Uterus (tissue), 4 donors: ENCODE data around the gene TMEM201. TPM values are rescaled to one million over a fixed set of nuclear protein-coding genes. Genes with fewer than 3 reads are reported as not detected.

Experiments used
- DNase-seq, 2 donors: peaks; one replicate each; pipeline ENCODE4 v3.0.0-alpha.2; 2019 to 2020
- H3K27ac ChIP-seq, 2 donors: fragments of 200-600 bp; sonication (generic); 1 replicate in 1 of 2; 2 replicates in 1 of 2; pipeline ENCODE4 v1.5.1; 2016 to 2018
- H3K27me3 ChIP-seq, 2 donors: fragments of 200-600 bp; sonication (generic); one replicate each; pipeline ENCODE4 v1.5.1; 2018 to 2019; ENCODE audit warnings: control low read depth in 1 of 2
- H3K36me3 ChIP-seq, 2 donors: fragments of 200-600 bp; sonication (generic); one replicate each; pipeline ENCODE4 v1.5.1; 2019; ENCODE audit warnings: control low read depth in 1 of 2
- H3K4me1 ChIP-seq, 2 donors: fragments of 200-600 bp; sonication (generic); one replicate each; pipeline ENCODE4 v1.5.1; 2018 to 2019; ENCODE audit warnings: control low read depth in 1 of 2
- H3K4me3 ChIP-seq, 2 donors: fragments of 200-600 bp; sonication (generic); 1 replicate in 1 of 2; 2 replicates in 1 of 2; pipeline ENCODE4 v1.5.1; 2018 to 2019; ENCODE audit warnings: mild to moderate bottlenecking in 1 of 2
- H3K9me3 ChIP-seq, 2 donors: fragments of 200-600 bp; sonication (generic); one replicate each; pipeline ENCODE4 v1.5.1; 2019; ENCODE audit warnings: control low read depth in 1 of 2
- CTCF ChIP-seq, 4 experiments: fragments of 200-600 bp in 2 of 4; fragments of 450-650 bp in 2 of 4; sonication (generic) in 2 of 4; IDR thresholded peaks; one replicate each; pipeline ENCODE4 v1.5.1; 2016 to 2019; ENCODE audit warnings: antibody characterized with exemption in 4 of 4, mild to moderate bottlenecking in 2 of 4, moderate library complexity in 1 of 4
- POLR2A ChIP-seq, 2 donors: fragments of 450-650 bp; IDR thresholded peaks; one replicate each; pipeline ENCODE4 v1.6.1; 2016; ENCODE audit warnings: antibody characterized with exemption in 2 of 2, mild to moderate bottlenecking in 1 of 2, moderate library complexity in 1 of 2
- intact Hi-C: fragments of 100-400 bp; cut with DNase I; formaldehyde crosslinking; loops from one replicate; pipeline ENCODE4 v1.15.1; 2023; ENCODE audit warnings: low total_unique reads
- total RNA-seq, 4 donors: library from RNA; depleted of rRNA in 3 of 4; stranded (reverse); fragments of >200 nt in 3 of 4; gene quantifications; one replicate each; pipeline versions ENCODE4 v1.1.0 to v1.2.4, GENCODE V29; 2014 to 2023
- donor health status: DM: yes; HTN: yes; CAD: no.

Gene TMEM201
- total RNA-seq, 4 donors from 2014 or later, result 0.29 to 20.2 (median 4.0) TPM

DNA sequence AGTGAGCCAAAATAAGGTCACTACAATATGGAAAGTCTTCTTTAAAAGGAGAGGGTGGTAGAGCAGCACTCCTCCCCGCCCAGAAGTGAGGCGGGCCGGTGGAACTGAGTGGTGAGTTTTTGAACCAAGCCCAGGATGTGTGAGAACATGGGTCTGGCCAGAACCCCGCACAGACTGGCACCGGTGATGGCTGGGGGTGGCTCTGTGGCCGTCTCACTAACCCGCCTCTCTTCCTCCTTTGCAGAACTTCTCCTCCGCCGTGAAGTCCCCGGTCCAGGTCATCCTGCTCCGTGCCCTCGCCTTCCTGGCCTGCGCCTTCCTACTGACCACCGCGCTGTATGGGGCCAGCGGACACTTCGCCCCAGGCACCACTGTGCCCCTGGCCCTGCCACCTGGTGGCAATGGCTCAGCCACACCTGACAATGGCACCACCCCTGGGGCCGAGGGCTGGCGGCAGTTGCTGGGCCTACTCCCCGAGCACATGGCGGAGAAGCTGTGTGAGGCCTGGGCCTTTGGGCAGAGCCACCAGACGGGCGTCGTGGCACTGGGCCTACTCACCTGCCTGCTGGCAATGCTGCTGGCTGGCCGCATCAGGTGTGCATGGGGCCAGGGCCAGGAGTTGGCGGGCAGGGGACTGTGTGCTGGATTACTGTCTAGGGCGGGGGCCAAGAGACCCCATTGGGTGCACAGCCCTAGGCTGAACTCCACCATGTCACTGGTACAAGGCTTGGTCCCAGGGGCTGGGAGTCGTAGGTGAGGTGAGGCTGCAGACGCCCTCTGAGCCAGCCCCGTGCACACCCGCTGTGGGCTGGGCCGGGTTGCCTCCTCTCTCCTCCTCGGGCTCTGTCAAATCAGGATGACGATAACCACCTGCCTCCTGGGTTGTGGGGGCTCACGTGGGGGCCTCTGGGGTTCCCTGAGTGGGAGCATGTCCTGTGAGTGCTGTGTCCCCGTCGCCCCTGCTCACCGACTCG lies 12.4 kb downstream of the TMEM201 start:
- no peaks in the 10 kb centered on the region for H3K27me3 ChIP-seq
- no peak overlapping the region for H3K4me3 ChIP-seq
- TF ChIP-seq POLR2A (IDR thresholded peaks at IDR 0.05) (no peak), CTCF (IDR thresholded peaks at IDR 0.05) (no peak)
- H3K4me1 ChIP-seq, result no peaks in the 10 kb centered on the region
- H3K9me3 ChIP-seq, result no peaks in the 10 kb centered on the region
- H3K27ac ChIP-seq, result no peak overlapping the region
- intact Hi-C loops, result no loop called here
- DNase-seq, result no peak
- H3K36me3 ChIP-seq, result no peaks in the 10 kb centered on the region

- intact Hi-C loops, result no loop called here
- Histone ChIP-seq H3K4me3 (no peak overlapping the region), H3K27ac (no peak overlapping the region), H3K36me3 (no peaks in the 10 kb centered on the region), H3K27me3 (no peaks in the 10 kb centered on the region), H3K9me3 (no peaks in the 10 kb centered on the region), H3K4me1 (no peaks in the 10 kb centered on the region)
- TF ChIP-seq CTCF (IDR thresholded peaks at IDR 0.05) (no peak), POLR2A (IDR thresholded peaks at IDR 0.05) (no peak)
- DNase-seq, result no peak
Measured at GRCh38 chr1:9601942-9602793, 13.5 kb downstream of the TMEM201 start.

GRCh38 chr1:9602794-9603167 lies 14.1 kb downstream of the TMEM201 start:
- Histone ChIP-seq H3K36me3 (no peaks in the 10 kb centered on the region), H3K27me3 (no peaks in the 10 kb centered on the region), H3K4me3 (no peak overlapping the region), H3K27ac (no peak overlapping the region), H3K4me1 (no peaks in the 10 kb centered on the region), H3K9me3 (no peaks in the 10 kb centered on the region)
- TF ChIP-seq POLR2A (IDR thresholded peaks at IDR 0.05) (no peak), CTCF (IDR thresholded peaks at IDR 0.05) (no peak)
- DNase-seq, result no peak
- intact Hi-C loops, result no loop called here

- Histone ChIP-seq H3K4me3 (no peak overlapping the region), H3K4me1 (no peaks in the 10 kb centered on the region), H3K27ac (no peak overlapping the region), H3K27me3 (no peaks in the 10 kb centered on the region), H3K36me3 (no peaks in the 10 kb centered on the region), H3K9me3 (no peaks in the 10 kb centered on the region)
- TF ChIP-seq CTCF (IDR thresholded peaks at IDR 0.05), result no peak
- no peak for TF ChIP-seq POLR2A (IDR thresholded peaks at IDR 0.05)
- intact Hi-C loops, result no loop called here
- no peak for DNase-seq
Measured at GRCh38 chr1:9603307-9603706, 14.6 kb downstream of the TMEM201 start.
